ENCODE measurements around the gene COL6A6.
A peak's percentile ranks its signal among the peaks of the same experiment; 100 is the strongest.

Gene COL6A6, protein sequence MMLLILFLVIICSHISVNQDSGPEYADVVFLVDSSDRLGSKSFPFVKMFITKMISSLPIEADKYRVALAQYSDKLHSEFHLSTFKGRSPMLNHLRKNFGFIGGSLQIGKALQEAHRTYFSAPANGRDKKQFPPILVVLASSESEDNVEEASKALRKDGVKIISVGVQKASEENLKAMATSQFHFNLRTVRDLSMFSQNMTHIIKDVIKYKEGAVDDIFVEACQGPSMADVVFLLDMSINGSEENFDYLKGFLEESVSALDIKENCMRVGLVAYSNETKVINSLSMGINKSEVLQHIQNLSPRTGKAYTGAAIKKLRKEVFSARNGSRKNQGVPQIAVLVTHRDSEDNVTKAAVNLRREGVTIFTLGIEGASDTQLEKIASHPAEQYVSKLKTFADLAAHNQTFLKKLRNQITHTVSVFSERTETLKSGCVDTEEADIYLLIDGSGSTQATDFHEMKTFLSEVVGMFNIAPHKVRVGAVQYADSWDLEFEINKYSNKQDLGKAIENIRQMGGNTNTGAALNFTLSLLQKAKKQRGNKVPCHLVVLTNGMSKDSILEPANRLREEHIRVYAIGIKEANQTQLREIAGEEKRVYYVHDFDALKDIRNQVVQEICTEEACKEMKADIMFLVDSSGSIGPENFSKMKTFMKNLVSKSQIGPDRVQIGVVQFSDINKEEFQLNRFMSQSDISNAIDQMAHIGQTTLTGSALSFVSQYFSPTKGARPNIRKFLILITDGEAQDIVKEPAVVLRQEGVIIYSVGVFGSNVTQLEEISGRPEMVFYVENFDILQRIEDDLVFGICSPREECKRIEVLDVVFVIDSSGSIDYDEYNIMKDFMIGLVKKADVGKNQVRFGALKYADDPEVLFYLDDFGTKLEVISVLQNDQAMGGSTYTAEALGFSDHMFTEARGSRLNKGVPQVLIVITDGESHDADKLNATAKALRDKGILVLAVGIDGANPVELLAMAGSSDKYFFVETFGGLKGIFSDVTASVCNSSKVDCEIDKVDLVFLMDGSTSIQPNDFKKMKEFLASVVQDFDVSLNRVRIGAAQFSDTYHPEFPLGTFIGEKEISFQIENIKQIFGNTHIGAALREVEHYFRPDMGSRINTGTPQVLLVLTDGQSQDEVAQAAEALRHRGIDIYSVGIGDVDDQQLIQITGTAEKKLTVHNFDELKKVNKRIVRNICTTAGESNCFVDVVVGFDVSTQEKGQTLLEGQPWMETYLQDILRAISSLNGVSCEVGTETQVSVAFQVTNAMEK (N-terminal part only)

DNA sequence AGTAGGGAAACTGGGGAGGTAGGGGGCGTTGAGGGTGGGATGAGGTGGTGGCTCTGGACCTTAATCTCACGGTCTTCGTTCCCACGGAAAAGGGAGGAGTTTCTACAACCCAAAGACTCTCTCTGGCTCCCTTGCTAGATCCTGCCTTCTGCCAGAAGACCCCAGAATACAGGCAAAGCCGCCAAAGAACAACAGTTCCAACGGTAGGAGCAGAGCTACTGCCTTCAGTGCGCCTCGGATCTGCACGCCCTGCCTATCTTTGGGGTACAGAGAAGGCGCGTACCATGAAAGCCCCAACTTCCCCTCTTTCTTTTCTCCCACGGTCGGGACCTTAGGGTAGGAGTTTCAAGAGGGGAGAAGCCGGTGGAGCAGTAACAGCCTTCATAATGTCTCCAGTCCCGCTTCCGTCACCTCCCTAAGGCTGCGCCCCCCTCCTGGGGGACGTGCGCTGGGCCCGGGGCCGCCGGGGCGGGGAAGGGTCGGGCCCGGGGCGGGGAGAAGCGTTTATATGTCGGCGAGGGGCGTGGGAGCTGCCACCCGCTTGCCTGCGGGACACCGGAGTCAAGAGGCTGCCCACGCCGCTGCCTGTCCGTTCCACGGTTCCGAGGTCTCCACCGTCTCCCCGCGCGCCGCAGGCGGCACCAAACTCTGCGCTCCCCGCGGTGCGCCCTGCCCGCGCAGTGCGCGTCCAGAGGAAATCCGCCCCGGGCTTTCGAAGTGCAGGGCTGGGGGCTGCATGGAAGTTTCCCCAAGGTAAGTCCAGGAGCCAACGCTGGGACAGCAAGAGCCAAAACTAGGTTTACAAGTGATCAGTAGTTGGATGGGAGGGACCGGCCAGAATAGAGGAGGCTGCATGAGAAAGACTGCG, at the start of gene COL6A6:
TSS of gene COL6A6 (plus strand) at position 533 of the 868 bp plus-strand sequence. CDS start 43,188 bp downstream, outside the sequence.
- no peak for DNase-seq (ENCODE audit: low read depth)
- H3K4me3 ChIP-seq (ENCODE audit: low read depth, low read length) = peak within 1 kb of the TSS; percentile 24

DNA sequence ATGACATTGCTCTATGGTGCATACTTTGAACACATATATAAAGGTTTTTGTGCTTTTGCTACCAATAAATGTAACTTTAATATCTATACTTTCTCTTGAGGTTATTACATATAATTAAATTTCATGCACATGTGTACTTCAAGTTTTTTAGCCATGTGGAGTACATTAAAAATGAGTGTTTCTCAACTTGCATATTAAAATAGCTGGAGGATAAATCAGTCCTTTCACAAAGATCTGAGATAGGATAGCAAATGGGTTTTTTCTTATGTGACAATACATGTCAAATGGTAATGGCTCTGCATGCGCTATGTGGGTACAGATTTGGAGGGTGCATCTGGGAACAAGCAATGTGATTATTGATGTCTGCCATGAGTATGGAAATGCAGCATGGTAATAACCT, 48.7 kb upstream of the COL6A6 start:
- DNase-seq (ENCODE audit: low read depth) = no peak
- no peak overlapping the region for H3K4me3 ChIP-seq (ENCODE audit: low read depth, low read length)

DNA sequence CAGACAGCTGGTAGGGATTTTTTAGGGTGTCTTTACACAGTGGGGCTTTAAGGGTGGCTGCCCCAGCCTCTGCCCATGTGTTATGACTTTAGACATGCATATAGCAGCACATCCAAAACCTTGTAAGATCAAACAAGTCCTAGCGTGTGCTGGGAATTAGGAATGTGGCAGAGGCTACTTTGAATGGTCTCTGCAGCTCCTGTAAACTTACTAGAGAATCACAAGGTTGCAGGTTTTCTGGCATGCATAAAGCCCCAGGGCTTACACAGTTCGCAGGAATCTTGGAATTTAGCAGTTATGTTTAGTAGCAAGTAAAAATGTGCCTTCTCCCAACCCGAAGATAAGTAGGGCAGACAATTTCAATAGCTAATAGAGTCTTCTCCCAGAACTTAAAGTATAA, 46.9 kb upstream of the COL6A6 start:
- H3K4me3 ChIP-seq (ENCODE audit: low read depth, low read length) = no peak overlapping the region
- no peak for DNase-seq (ENCODE audit: low read depth)

DNA sequence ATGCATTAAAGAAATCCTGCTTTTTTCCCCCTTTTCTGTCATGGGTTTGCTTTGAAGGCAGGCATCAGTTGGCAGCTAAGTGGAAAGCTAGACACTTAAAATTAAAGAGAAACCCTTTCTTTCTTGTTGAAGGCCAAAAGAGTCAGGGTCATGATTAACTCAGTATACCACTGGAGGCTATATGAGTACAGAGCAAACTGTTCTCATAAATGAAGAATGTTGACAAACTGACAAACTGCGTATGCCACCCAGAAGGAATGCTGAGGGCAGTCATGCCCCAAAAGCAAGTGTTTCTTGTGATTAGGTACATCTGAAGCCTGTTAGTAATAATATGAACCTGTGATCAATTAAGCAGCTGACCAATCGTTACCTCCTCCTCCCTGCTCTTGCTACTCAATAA, 43.6 kb upstream of the COL6A6 start:
- no peak overlapping the region for H3K4me3 ChIP-seq (ENCODE audit: low read depth, low read length)
- no peak for DNase-seq (ENCODE audit: low read depth)

DNA sequence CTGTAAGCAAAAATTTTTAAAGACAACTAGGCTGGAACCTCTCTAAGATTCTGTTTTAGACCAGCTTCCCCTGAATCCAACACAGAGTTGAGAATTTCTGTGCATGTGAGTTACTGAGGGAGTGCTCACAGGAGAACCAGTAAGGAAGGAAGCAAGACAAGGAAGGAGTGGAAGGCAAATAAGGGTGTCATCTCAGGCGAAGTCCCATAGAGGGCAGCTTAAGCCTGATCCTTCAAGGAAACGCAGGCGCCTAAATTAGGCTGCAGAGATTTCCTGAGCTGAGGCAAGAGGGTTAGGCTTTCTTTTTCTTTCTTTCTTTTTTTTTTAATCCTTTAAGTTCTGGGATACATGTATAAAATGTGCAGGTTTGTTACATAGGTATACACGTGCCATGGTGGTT, 36.2 kb upstream of the COL6A6 start:
- H3K4me3 ChIP-seq (ENCODE audit: low read depth, low read length) = no peak overlapping the region
- peak; percentile 20 for DNase-seq (ENCODE audit: low read depth)

DNA sequence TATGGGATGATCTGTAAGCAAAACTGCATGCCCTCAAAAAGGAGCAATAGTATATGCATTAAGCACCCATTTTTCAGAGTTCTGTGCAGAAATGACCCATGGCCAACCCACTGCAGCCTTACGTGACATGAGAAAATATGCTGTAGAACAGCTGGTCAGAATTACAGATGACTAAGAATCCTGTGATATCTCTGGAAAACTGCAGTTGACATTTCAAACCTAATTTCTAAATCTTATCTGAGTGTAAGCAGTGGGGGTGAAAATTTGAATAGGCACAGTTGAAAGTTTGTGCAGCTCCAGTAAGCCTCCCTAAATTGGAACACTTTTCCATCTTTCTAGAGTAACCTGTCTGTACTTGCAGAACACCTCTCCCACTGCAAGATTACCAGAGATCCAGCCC, 28.7 kb upstream of the COL6A6 start:
- H3K4me3 ChIP-seq (ENCODE audit: low read depth, low read length) = no peak overlapping the region
- no peak for DNase-seq (ENCODE audit: low read depth)

DNA sequence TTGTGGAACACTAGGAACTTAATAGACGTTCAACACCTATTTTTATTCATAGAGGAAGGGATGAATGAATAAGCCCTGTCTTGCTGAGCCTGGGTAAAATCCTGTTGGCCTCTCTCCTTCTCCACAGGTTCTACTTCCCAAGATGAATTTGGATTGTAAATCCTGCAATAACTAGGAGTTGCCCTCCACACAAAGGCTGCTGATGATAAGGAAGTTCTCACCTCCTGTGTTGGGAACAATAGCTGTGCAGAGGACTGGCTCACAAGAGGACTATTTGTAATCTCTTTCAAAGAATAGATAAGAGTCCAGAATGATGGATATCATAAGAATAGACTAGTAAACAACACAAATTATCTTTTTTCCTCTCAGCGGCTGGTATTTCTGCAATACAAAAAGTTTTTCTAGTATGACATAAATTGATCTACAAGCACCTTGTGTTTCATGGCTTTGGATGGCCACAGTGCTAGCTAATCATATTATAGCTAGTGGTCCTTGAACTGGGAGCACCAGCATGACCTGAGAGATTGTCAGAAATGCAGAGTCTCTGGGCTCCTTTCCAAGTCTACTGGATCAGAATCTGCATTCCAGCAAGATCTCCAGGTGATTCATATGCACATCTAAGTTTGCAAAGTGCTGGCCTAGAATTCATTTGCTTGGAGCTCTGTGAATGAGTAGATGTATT, 28.1 kb upstream of the COL6A6 start:
- DNase-seq (ENCODE audit: low read depth) = no peak
- H3K4me3 ChIP-seq (ENCODE audit: low read depth, low read length) = no peak overlapping the region

DNA sequence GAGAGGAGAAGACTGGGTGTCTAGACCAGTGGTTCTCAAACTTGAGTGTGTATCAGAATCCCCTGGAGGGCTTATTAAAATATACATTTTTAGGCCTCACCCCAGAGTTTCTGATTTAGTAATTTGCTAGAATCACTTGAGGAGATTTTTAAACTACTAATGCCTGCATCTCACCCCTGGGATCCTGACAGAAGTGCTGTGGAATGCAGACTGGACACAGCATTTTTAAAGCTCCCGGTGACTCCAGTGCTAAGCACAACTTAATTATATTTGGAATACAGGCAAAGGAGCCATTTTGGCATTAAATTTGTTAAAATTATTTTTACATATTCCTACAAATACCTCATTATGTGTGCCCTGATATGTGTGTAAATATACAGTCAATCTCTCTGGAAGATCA, 26.7 kb upstream of the COL6A6 start:
- no peak overlapping the region for H3K4me3 ChIP-seq (ENCODE audit: low read depth, low read length)
- no peak for DNase-seq (ENCODE audit: low read depth)

DNA sequence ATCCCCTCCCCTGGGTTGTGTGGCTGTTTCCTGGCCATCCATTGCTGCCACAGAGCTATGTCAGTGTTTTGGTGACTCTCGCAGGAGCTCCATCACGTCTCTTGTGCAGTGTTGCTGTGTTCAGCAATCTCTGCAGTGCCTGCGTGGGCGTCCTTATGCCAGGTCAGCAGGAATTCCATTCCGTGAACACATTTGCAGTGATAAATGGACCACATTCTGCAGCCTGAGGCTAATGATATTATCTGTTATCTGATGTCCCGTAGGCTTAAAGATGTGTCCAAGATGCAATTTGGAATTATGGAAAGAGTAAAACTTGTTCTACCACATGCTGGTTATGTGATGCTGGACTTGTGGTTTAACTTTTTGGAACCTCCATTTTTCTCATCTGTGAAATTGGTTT, 25.5 kb upstream of the COL6A6 start:
- H3K4me3 ChIP-seq (ENCODE audit: low read depth, low read length) = no peak overlapping the region

DNA sequence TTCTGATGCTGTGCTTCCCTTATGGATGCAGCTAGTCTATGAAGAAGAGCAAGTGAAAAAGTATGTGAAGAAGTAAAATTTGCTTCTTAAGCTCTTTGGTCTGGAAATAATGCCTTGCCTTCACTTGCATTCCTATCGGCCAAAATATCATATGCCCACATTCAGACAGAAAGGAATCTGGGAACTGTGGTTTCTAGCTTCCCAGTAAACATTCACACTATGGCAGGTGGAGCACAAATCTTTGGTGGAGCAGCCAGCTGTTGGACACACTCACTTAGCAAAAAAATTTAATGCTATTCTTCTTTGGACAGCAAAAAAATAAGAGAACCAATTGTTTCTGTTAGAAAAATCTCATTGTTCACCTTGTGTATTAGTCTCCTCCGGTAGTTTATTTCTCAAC, 12.3 kb upstream of the COL6A6 start:
- no peak overlapping the region for H3K4me3 ChIP-seq (ENCODE audit: low read depth, low read length)
- no peak for DNase-seq (ENCODE audit: low read depth)

More for the DNA sequence above, 25.5 kb upstream of the COL6A6 start:
- no peak for DNase-seq (ENCODE audit: low read depth)

DNA sequence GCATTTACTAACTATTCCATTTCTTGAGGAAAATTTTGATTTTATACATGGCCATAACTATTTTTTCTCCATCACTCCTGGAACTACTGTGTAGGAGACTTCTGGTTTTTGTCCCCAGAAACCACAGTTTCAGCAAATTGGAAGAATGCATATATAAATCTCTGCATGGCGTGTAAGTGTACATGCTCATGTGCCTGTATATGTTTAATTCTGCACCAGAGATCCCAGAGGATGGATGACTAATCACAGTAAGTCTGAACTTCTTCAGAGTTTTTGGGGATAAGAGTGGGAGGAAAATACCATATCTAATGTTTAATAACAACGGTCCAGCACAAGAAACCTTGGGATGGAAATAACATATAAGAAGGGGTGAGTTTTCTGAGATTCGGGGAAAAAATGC, 10.9 kb upstream of the COL6A6 start:
- DNase-seq (ENCODE audit: low read depth) = no peak

DNA sequence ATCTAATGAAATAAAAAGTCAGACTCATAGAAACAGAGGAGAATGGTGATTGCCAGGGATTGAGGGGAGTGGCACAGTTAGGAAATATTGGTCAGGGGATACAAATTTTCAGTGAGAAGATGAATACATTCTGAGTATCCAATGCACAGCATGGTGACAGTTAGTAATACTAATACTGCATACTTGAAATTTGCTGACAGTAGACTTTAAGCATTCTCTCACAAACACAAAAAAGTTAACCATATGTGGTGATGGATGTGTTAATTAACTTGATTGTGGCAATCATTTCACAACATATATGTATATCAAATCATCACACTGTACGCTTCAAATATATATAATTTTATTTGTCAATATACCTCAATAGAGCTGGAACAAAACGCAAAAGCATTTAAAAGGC, 9.2 kb upstream of the COL6A6 start:
- no peak overlapping the region for H3K4me3 ChIP-seq (ENCODE audit: low read depth, low read length)
- no peak for DNase-seq (ENCODE audit: low read depth)

More for the DNA sequence above, 10.9 kb upstream of the COL6A6 start:
- no peak overlapping the region for H3K4me3 ChIP-seq (ENCODE audit: low read depth, low read length)

DNA sequence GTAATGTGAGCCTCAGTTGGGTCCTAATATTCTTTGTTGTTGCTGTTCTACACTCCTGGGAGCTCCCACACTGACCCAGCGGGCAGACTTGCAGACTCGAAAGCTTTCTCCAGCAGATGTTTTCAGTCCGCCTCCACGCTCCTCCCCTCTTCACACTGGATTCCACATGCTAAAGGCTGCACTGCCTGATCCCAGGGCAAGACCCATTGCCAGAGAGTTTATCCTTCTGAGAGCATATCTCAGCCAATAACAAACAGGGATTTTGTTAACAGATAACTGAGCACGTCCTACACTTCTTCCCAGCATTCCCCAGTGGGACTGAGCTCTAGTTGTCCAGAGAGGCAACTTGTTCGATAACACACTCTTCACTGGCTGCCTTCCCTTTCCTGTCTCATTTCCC, 8.0 kb upstream of the COL6A6 start:
- DNase-seq (ENCODE audit: low read depth) = no peak
- H3K4me3 ChIP-seq (ENCODE audit: low read depth, low read length) = no peak overlapping the region

DNA sequence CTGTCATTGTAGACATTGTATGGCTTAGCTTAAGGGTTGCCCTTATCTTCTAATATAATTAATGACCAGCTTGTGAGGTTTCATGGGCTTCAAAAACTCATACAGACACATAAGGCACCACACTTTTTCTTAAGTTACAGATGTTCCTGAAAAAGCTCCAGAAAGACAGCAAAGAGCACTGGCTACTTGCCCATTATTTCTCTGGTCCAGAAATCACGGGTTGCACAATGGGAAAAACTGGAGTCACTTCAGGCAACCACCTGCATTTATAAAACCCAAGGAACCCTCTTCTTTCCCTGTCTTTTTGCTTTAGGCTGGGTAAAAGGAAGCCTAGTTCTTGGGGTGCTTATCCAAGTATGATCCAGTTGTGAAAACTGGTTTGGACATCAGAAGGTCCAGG, 2.3 kb upstream of the COL6A6 start:
- DNase-seq (ENCODE audit: low read depth) = no peak
- H3K4me3 ChIP-seq (ENCODE audit: low read depth, low read length) = no peak overlapping the region

DNA sequence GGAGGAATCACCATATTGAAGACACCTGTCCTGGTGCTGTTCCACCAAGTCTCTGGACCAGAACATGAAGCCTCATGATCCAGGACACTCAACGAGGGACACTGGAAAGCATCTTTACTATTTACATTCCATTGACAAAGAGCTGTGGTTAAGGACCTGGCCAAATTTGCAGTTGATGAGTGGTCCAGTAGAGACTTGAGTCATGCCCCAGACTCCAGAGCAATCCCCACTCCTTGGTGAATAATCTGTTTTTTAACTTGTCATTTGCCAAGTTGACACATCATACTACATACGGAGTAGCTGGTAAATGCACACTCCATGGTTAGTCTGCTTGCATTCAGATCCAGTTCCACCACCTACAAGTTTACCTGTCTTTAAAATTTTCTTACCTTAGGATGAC, 1.2 kb upstream of the COL6A6 start:
- H3K4me3 ChIP-seq (ENCODE audit: low read depth, low read length) = no peak overlapping the region
- DNase-seq (ENCODE audit: low read depth) = no peak

DNA sequence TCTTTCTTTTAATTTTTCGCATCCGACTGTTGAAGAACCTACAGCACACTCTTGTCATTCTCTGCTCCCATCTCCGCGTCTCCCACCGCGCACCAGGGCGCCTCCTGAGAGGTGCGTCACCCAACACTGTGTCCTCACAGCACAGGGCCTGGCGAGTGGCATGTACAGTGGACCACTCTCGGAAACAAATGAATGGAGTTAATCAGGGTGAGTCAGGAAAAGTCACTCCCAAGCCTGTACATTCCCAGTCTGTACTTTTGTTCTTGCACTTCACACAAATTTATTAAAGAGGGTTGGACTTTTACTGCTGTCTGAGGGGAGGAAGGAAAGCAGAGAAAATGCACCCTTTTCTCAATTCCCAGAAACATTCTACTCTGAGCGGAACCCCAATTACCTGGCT, 625 bp downstream of the COL6A6 start:
- DNase-seq (ENCODE audit: low read depth) = no peak
- no peak overlapping the region for H3K4me3 ChIP-seq (ENCODE audit: low read depth, low read length)

DNA sequence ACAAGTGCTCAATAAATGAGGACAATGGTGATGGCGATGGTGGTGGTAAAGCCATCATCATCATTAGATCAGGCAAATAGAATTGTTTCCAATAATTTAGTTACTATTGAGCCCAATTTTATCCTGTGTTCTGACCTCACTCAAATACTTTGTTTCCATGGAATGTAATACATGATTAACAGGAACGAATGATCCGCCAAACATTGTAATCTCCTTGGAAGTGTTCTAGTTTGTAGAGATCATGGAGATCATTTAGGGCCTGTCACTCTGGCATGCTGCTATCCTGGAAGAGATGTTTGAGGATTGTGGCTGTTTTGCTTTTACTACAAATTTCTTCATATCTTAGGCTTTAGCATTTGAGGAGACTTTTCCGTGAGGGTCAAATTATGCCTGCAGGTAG, 2.8 kb downstream of the COL6A6 start:
- H3K4me3 ChIP-seq (ENCODE audit: low read depth, low read length) = no peak overlapping the region
- DNase-seq (ENCODE audit: low read depth) = no peak

DNA sequence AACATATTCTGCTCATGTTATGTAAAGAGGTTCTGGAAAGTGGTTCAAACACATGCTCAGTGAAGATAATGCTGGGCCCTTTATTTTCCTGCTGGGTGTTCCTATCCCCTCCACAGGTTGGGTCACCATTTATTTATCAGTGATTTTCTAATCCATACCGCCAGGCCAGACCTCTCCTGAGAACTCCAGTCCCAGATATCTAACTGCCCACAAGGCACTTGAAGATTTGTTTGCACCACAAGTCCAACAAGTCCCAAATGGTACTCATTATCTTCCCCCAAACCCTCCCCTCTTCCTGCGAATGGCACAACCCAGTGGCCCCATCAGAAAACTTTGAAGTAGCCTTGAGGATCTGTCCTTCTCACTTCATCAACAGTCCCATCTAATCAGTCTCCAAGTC, 5.4 kb downstream of the COL6A6 start:
- no peak for DNase-seq (ENCODE audit: low read depth)
- no peak overlapping the region for H3K4me3 ChIP-seq (ENCODE audit: low read depth, low read length)

DNA sequence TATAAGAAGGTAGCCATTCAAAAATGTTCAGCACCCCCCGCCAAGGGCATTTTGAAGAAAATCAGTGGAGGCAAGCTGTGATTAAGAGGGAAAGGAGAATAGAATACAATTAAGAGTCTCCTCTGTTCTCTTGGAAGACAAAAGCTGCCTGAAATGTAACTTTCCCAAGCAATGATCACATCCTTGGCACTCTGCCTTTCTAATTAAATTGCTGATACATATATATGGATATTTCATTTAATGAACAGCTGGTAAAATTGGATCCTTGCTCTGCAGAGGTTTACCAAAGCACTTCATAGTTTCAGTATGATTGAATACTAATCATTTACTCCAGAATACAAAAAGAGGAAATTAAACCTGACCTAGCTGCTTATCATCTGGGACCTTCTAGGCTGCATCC, 10.4 kb downstream of the COL6A6 start:
- no peak overlapping the region for H3K4me3 ChIP-seq (ENCODE audit: low read depth, low read length)
- DNase-seq (ENCODE audit: low read depth) = no peak

All from skeletal muscle cell (primary cell).